ENCODE measurements around the gene VWDE.

Gene VWDE

DNA sequence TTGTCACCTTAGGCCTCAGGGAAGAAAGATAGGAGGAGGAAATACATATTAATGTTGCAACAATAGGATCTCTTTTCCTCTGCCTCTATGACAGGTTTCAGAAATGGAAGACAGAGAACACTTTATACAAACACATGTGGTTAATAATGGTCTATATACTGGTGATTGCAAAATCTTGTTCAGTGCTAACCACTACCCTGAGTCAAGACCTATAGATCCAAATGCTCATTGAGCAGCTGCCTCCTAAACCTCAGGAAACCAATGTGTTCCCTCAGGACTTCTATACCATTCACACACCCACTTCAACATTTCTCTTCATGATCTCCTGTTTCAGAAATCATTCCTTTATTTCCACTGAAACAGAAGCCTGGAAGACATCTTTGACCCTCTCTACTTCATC is 32.5 kb upstream of the VWDE start:
- no peak overlapping the region for H3K4me3 ChIP-seq (ENCODE audit: low read depth, low read length)
- TF ChIP-seq, protein P1, sequence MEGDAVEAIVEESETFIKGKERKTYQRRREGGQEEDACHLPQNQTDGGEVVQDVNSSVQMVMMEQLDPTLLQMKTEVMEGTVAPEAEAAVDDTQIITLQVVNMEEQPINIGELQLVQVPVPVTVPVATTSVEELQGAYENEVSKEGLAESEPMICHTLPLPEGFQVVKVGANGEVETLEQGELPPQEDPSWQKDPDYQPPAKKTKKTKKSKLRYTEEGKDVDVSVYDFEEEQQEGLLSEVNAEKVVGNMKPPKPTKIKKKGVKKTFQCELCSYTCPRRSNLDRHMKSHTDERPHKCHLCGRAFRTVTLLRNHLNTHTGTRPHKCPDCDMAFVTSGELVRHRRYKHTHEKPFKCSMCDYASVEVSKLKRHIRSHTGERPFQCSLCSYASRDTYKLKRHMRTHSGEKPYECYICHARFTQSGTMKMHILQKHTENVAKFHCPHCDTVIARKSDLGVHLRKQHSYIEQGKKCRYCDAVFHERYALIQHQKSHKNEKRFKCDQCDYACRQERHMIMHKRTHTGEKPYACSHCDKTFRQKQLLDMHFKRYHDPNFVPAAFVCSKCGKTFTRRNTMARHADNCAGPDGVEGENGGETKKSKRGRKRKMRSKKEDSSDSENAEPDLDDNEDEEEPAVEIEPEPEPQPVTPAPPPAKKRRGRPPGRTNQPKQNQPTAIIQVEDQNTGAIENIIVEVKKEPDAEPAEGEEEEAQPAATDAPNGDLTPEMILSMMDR (IDR thresholded peaks at IDR 0.05; ENCODE audit: low read depth, low read length), result no peak
- TF ChIP-seq MYC (IDR thresholded peaks at IDR 0.05; ENCODE audit: low read depth, low read length) (no peak), POLR2A (IDR thresholded peaks at IDR 0.05; ENCODE audit: extremely low read depth, insufficient read length) (no peak)
- TF ChIP-seq, protein P2, sequence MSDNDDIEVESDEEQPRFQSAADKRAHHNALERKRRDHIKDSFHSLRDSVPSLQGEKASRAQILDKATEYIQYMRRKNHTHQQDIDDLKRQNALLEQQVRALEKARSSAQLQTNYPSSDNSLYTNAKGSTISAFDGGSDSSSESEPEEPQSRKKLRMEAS (IDR thresholded peaks at IDR 0.05; ENCODE audit: low read depth, low read length), result no peak
- DNase-seq (ENCODE audit: low read depth), result peak; percentile 53

DNA sequence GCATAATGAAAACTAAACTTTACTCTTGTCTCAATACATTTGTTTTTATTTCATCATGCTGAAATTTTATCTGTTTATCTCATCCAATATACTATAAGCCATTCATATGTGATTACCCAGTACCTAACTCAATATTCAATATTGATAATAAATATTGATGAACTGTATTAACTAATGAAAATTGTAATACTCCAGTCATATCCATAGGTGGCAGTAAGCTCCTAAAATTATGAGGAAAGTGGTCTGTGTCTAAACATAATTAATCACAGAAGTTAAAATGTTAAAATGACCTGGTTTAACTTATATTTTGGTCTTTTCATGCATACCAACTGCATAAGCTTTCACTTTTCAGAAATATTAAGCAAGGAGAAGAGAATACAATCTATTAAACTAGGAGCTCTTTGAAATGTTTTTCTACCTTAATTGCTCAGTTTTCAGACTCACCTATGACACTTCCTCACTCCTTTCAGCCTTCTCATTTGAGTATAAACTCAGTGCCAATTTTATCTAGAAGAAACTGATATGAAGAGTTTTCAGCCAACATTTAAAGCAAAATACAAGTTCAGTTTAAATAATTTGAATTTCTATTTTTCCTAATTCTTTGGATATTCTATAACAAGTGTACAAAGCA is 30.5 kb upstream of the VWDE start:
- H3K4me3 ChIP-seq (ENCODE audit: low read depth, low read length), result no peak overlapping the region
- no peak for DNase-seq (ENCODE audit: low read depth)
- TF ChIP-seq, protein P1 (IDR thresholded peaks at IDR 0.05; ENCODE audit: low read depth, low read length), result peak; percentile 6
- no peak for TF ChIP-seq MYC (IDR thresholded peaks at IDR 0.05; ENCODE audit: low read depth, low read length)

DNA sequence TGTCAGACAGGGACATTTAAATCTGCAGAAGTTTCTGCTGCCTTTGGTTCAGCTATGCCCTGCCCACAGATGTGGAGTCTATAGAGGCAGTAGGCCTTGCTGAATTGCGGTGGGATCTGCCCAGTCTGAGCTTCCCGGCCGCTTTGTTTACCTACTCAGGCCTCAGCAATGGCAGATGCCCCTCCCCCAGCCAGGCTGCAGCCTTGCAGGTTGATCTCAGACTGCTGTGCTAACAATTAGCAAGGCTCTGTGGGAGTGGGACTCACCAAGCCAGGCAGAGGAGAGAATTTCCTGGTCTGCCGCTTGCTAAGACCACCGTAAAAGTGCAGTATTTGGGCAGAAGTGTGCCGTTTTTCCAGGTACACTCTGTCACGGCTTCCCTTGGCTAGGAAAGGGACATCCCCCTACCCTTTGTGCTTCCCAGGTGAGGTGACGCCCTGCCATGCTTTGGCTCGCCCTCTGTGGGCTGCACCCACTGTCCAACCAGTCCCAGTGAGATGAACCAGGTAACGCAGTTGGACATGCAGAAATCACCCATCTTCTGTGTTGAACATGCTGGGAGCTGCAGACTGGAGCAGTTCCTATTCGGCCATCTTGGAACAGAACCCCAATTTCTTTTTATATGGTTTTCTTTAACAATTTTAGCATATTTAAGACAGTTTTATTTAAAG is 28.4 kb upstream of the VWDE start:
- no peak for DNase-seq (ENCODE audit: low read depth)
- TF ChIP-seq, protein P1 (IDR thresholded peaks at IDR 0.05; ENCODE audit: low read depth, low read length), result no peak
- TF ChIP-seq, protein P2 (IDR thresholded peaks at IDR 0.05; ENCODE audit: low read depth, low read length), result no peak
- TF ChIP-seq MYC (IDR thresholded peaks at IDR 0.05; ENCODE audit: low read depth, low read length) (no peak), POLR2A (IDR thresholded peaks at IDR 0.05; ENCODE audit: extremely low read depth, insufficient read length) (no peak)
- no peak overlapping the region for H3K4me3 ChIP-seq (ENCODE audit: low read depth, low read length)

DNA sequence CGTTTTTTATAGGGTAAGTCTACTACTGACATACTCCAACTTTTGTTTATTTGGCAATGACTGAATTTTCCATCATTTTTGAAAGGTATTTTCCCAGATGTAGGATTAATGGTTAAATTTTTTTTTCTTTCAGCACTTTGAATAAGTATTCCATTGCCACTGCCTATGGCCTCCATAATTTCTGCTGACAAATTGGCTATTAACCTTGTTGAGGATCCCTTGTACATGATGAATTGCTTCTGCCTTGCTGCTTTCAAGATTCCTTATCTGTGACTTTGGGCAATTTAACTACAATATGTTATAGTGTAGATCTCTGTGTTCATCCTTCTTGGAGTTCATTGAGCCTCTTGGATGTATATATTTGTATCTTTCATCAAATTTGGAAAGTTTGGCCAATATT is 21.6 kb upstream of the VWDE start:
- TF ChIP-seq MYC (IDR thresholded peaks at IDR 0.05; ENCODE audit: low read depth, low read length), result no peak
- TF ChIP-seq POLR2A (IDR thresholded peaks at IDR 0.05; ENCODE audit: extremely low read depth, insufficient read length), result no peak
- TF ChIP-seq, protein P2 (IDR thresholded peaks at IDR 0.05; ENCODE audit: low read depth, low read length), result no peak
- TF ChIP-seq, protein P1 (IDR thresholded peaks at IDR 0.05; ENCODE audit: low read depth, low read length), result no peak
- no peak overlapping the region for H3K4me3 ChIP-seq (ENCODE audit: low read depth, low read length)
- no peak for DNase-seq (ENCODE audit: low read depth)

DNA sequence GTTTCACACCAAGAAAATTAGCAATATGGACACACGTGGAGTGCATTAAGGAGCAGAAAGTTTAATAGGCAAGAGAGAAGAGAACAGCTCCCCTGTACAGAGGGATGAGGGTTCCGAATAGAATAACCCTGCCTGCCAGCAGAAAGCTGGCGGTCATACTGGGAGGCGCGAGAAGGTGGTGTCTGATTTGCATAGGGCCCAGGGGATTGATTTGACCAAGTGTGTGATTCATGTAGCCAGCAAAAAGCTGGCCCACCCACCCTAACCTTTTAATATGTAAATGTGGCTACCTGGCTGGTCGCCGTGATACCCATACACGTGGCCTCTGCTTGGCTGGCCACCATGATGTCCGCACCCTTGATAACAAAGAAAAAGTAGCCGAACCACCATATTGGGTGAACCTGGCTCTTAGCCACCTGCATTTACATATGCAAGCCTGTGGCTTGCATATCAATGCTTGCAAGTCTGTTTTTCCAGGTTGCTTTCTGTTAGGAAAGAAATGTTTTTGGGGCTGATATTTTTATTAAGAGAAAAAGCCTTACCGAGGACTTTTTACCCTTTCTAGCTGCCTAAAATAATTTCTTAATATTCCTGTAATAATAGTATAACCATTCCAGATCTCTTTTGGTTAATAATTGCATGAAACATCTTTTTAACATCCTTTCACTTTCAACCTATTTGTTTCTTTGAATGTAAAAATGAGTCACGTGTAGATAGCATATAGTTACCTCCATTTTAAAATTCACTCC is 20.5 kb upstream of the VWDE start:
- no peak overlapping the region for H3K4me3 ChIP-seq (ENCODE audit: low read depth, low read length)
- no peak for DNase-seq (ENCODE audit: low read depth)
- no peak for TF ChIP-seq POLR2A (IDR thresholded peaks at IDR 0.05; ENCODE audit: extremely low read depth, insufficient read length)
- TF ChIP-seq, protein P2 (IDR thresholded peaks at IDR 0.05; ENCODE audit: low read depth, low read length), result no peak
- no peak for TF ChIP-seq MYC (IDR thresholded peaks at IDR 0.05; ENCODE audit: low read depth, low read length)
- TF ChIP-seq, protein P1 (IDR thresholded peaks at IDR 0.05; ENCODE audit: low read depth, low read length), result no peak

All from NB4 (cell line).